HEK293 (cell line): Measurements from ENCODE around the gene C5orf47.

Experiments
- CTCF ChIA-PET: fragments of 350-600 bp; formaldehyde crosslinking; extraction: SDS; loops from one replicate; lab custom pipeline; 2021; ENCODE audit warnings: antibody characterized with exemption; lab: Yijun Ruan, JAX
- POLR2A ChIA-PET: fragments of 300-600 bp; formaldehyde crosslinking; extraction: SDS; loops from one replicate; lab custom pipeline; 2020; ENCODE audit warnings: antibody characterized with exemption, inconsistent platforms; lab: Yijun Ruan, JAX
- H3K27ac ChIP-seq: fragments of 200-500 bp; sonication (Bioruptor generic); 2 replicates; pipeline ENCODE4 v1.5.1; 2014; ENCODE audit warnings: low read depth, low read length, control low read depth, inconsistent platforms; ENCODE audit errors: extremely low read depth
- H3K36me3 ChIP-seq, 2 experiments: fragments of 200-500 bp in 1 of 2; sonication (Bioruptor generic) in 1 of 2; 1 replicate in 1 of 2; 2 replicates in 1 of 2; pipeline ENCODE4 v1.5.1; 2014 to 2017; ENCODE audit warnings: inconsistent platforms in 2 of 2, low read length in 2 of 2; ENCODE audit not compliant: control insufficient read depth in 2 of 2, insufficient read depth in 1 of 2
- H3K4me1 ChIP-seq: fragments of 200-500 bp; sonication (Bioruptor generic); 2 replicates; pipeline ENCODE4 v1.5.1; 2014; ENCODE audit warnings: mild to moderate bottlenecking, low read length, inconsistent platforms; ENCODE audit not compliant: control insufficient read depth, insufficient read depth
- H3K4me3 ChIP-seq: 2 replicates; pipeline ENCODE4 v1.5.1; 2011; ENCODE audit warnings: low read depth, mild to moderate bottlenecking, control low read depth, low read length, moderate library complexity
- H3K9me3 ChIP-seq: fragments of 200-500 bp; sonication (Bioruptor generic); 2 replicates; pipeline ENCODE4 v1.5.1; 2014; ENCODE audit warnings: low read depth, low read length, inconsistent platforms; ENCODE audit not compliant: control insufficient read depth, insufficient read depth
- BCL11A ChIP-seq: fragments of 450-650 bp; formaldehyde crosslinking; IDR thresholded peaks from 2 replicates; pipeline ENCODE4 v1.5.1; 2016; ENCODE audit warnings: low read depth, missing biosample characterization, missing genetic modification characterization
- GFI1B ChIP-seq: fragments of 450-650 bp; formaldehyde crosslinking; IDR thresholded peaks from 2 replicates; pipeline ENCODE4 v1.5.1; 2016; ENCODE audit warnings: missing biosample characterization, missing genetic modification characterization
- HOXA7 ChIP-seq: sonication (generic); formaldehyde crosslinking; IDR thresholded peaks from 2 replicates; pipeline ENCODE4 v1.8.1; 2022; ENCODE audit warnings: missing genetic modification reagents, borderline replicate concordance
- KLF16 ChIP-seq: fragments of 450-650 bp; formaldehyde crosslinking; IDR thresholded peaks from 2 replicates; pipeline ENCODE4 v1.5.1; 2017; ENCODE audit warnings: missing biosample characterization, missing genetic modification characterization
- SCRT1 ChIP-seq: fragments of 450-650 bp; formaldehyde crosslinking; IDR thresholded peaks from 2 replicates; pipeline ENCODE4 v1.5.1; 2016; ENCODE audit warnings: missing biosample characterization, missing genetic modification characterization, borderline replicate concordance
- ZBTB21 ChIP-seq: fragments of 450-650 bp; formaldehyde crosslinking; IDR thresholded peaks from 2 replicates; pipeline ENCODE4 v1.5.1; 2017; ENCODE audit warnings: missing biosample characterization, missing genetic modification characterization
- ZBTB49 ChIP-seq: fragments of 450-650 bp; formaldehyde crosslinking; IDR thresholded peaks from 2 replicates; pipeline ENCODE4 v1.5.1; 2016; ENCODE audit warnings: missing biosample characterization, missing genetic modification characterization, low read depth
- ZFP37 ChIP-seq: fragments of 450-650 bp; formaldehyde crosslinking; IDR thresholded peaks from 2 replicates; pipeline ENCODE4 v1.5.1; 2016; ENCODE audit warnings: missing biosample characterization, missing genetic modification characterization
- ZNF169 ChIP-seq: fragments of 450-650 bp; formaldehyde crosslinking; IDR thresholded peaks from 2 replicates; pipeline ENCODE4 v1.5.1; 2016; ENCODE audit warnings: missing biosample characterization, missing genetic modification characterization
- ZNF214 ChIP-seq: fragments of 450-650 bp; formaldehyde crosslinking; IDR thresholded peaks from 2 replicates; pipeline ENCODE4 v1.5.1; 2017; ENCODE audit warnings: missing biosample characterization, mild to moderate bottlenecking, missing genetic modification characterization, borderline replicate concordance
- ZNF239 ChIP-seq: fragments of 450-650 bp; formaldehyde crosslinking; IDR thresholded peaks from 2 replicates; pipeline ENCODE4 v1.5.1; 2016; ENCODE audit warnings: missing biosample characterization, missing genetic modification characterization
- ZNF266 ChIP-seq: fragments of 450-650 bp; formaldehyde crosslinking; IDR thresholded peaks from 2 replicates; pipeline ENCODE4 v1.5.1; 2016; ENCODE audit warnings: missing biosample characterization, missing genetic modification characterization, low read depth
- ZNF274 ChIP-seq, 2 experiments: fragments of 200-500 bp in 1 of 2; fragments of 450-650 bp in 1 of 2; sonication (Bioruptor generic) in 1 of 2; formaldehyde crosslinking in 1 of 2; IDR thresholded peaks; 2 replicates each; pipeline versions ENCODE4 v1.5.1 to v1.6.1; 2014 to 2016; ENCODE audit warnings: borderline replicate concordance in 1 of 2, inconsistent platforms in 1 of 2, low read length in 1 of 2, missing biosample characterization in 1 of 2, missing genetic modification characterization in 1 of 2
- ZNF350 ChIP-seq: fragments of 450-650 bp; formaldehyde crosslinking; IDR thresholded peaks from 2 replicates; pipeline ENCODE4 v1.5.0; 2017; ENCODE audit warnings: missing biosample characterization, mild to moderate bottlenecking, missing genetic modification characterization
- ZNF366 ChIP-seq: fragments of 450-650 bp; formaldehyde crosslinking; conservative IDR thresholded peaks from 2 replicates; pipeline ENCODE4 v1.5.1; 2016; ENCODE audit warnings: missing biosample characterization, missing genetic modification characterization
- ZNF521 ChIP-seq: fragments of 450-650 bp; formaldehyde crosslinking; IDR thresholded peaks from 2 replicates; pipeline ENCODE4 v1.5.1; 2017; ENCODE audit warnings: missing biosample characterization, mild to moderate bottlenecking, missing genetic modification characterization
- ZNF571 ChIP-seq: fragments of 450-650 bp; formaldehyde crosslinking; IDR thresholded peaks from 2 replicates; pipeline ENCODE4 v1.5.0; 2017; ENCODE audit warnings: missing biosample characterization, missing genetic modification characterization
- ZNF658 ChIP-seq: fragments of 450-650 bp; formaldehyde crosslinking; IDR thresholded peaks from 2 replicates; pipeline ENCODE4; 2016; ENCODE audit warnings: missing biosample characterization, missing genetic modification characterization
- ZNF843 ChIP-seq: fragments of 450-650 bp; formaldehyde crosslinking; IDR thresholded peaks from 2 replicates; pipeline ENCODE4 v1.5.1; 2016; ENCODE audit warnings: missing biosample characterization, missing genetic modification characterization
- TF ChIP-seq, protein P1 (sequence below): fragments of 450-650 bp; formaldehyde crosslinking; IDR thresholded peaks from 2 replicates; pipeline ENCODE4 v1.5.1; 2016; ENCODE audit warnings: missing biosample characterization, missing genetic modification characterization
- TF ChIP-seq, protein P2 (sequence below): fragments of 450-650 bp; formaldehyde crosslinking; IDR thresholded peaks from 2 replicates; pipeline ENCODE4 v1.5.1; 2016; ENCODE audit warnings: missing biosample characterization, missing genetic modification characterization
- TF ChIP-seq, protein P3 (sequence below): fragments of 450-650 bp; formaldehyde crosslinking; IDR thresholded peaks from 2 replicates; pipeline ENCODE4 v1.5.1; 2016; ENCODE audit warnings: missing biosample characterization, missing genetic modification characterization
- TF ChIP-seq, protein P4 (sequence below): fragments of 450-650 bp; formaldehyde crosslinking; IDR thresholded peaks from 2 replicates; pipeline ENCODE4 v1.5.1; 2016; ENCODE audit warnings: missing biosample characterization, missing genetic modification characterization

Gene C5orf47

GRCh38 chr5:174000076-174000475 is 11.1 kb downstream of the C5orf47 start (continued):
- TF ChIP-seq ZNF239: no peak
- TF ChIP-seq ZNF169 (tag by site-specific recombination): no peak
- TF ChIP-seq BCL11A (tag by site-specific recombination): no peak

- ChIA-PET POLR2A (no interaction called here), CTCF (no interaction called here)
- H3K4me1 ChIP-seq: no peaks in the 10 kb centered on the region
- H3K9me3 ChIP-seq: no peaks in the 10 kb centered on the region
- H3K4me3 ChIP-seq: no peak overlapping the region
- TF ChIP-seq ZNF274 (IDR thresholded peaks at IDR 0.05; ENCODE audit: low read length) (no peak), ZNF274 (tag by site-specific recombination; IDR thresholded peaks at IDR 0.05; ENCODE audit: borderline replicate concordance) (no peak), ZNF350 (tag by site-specific recombination) (no peak), HOXA7 (no peak)
- no peaks in the 10 kb centered on the region for H3K36me3 ChIP-seq
- no peak overlapping the region for H3K27ac ChIP-seq
Measured at GRCh38 chr5:174003795-174004194, 14.8 kb downstream of the C5orf47 start.

DNA sequence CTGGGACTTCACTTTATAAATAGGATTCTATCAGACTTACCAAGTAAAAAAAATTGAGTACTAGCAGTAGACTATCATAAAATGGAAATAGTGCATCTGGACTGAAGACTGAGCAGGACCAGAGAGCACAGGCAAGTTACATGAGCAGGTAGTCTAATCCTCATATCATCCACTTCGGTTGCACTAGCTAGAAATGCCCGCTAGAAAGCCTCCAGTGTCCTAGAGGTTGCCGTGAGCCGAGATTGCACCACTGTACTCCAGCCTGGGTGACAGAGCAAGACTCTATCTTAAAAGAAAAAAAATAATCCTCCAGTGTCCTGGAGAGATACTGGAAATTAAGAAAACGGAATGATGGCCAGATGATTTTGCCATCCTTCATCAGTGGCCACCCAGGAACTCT is 20.0 kb downstream of the C5orf47 start:
- no peak overlapping the region for H3K4me3 ChIP-seq
- no peaks in the 10 kb centered on the region for H3K4me1 ChIP-seq
- no peaks in the 10 kb centered on the region for H3K9me3 ChIP-seq
- H3K36me3 ChIP-seq: no peaks in the 10 kb centered on the region
- no peak for TF ChIP-seq ZNF658 (tag by site-specific recombination)
- TF ChIP-seq, protein P1, sequence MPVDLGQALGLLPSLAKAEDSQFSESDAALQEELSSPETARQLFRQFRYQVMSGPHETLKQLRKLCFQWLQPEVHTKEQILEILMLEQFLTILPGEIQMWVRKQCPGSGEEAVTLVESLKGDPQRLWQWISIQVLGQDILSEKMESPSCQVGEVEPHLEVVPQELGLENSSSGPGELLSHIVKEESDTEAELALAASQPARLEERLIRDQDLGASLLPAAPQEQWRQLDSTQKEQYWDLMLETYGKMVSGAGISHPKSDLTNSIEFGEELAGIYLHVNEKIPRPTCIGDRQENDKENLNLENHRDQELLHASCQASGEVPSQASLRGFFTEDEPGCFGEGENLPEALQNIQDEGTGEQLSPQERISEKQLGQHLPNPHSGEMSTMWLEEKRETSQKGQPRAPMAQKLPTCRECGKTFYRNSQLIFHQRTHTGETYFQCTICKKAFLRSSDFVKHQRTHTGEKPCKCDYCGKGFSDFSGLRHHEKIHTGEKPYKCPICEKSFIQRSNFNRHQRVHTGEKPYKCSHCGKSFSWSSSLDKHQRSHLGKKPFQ (tag by site-specific recombination): no peak
- TF ChIP-seq ZNF843 (tag by site-specific recombination): no peak
- no peak for TF ChIP-seq ZFP37 (tag by site-specific recombination)
- TF ChIP-seq KLF16 (tag by site-specific recombination): no peak
- TF ChIP-seq, protein P2, sequence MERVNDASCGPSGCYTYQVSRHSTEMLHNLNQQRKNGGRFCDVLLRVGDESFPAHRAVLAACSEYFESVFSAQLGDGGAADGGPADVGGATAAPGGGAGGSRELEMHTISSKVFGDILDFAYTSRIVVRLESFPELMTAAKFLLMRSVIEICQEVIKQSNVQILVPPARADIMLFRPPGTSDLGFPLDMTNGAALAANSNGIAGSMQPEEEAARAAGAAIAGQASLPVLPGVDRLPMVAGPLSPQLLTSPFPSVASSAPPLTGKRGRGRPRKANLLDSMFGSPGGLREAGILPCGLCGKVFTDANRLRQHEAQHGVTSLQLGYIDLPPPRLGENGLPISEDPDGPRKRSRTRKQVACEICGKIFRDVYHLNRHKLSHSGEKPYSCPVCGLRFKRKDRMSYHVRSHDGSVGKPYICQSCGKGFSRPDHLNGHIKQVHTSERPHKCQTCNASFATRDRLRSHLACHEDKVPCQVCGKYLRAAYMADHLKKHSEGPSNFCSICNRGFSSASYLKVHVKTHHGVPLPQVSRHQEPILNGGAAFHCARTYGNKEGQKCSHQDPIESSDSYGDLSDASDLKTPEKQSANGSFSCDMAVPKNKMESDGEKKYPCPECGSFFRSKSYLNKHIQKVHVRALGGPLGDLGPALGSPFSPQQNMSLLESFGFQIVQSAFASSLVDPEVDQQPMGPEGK (tag by site-specific recombination): no peak
- TF ChIP-seq ZNF571 (tag by site-specific recombination): no peak
- TF ChIP-seq ZNF214 (tag by site-specific recombination): no peak
- TF ChIP-seq ZNF266: no peak
- TF ChIP-seq, protein P3, sequence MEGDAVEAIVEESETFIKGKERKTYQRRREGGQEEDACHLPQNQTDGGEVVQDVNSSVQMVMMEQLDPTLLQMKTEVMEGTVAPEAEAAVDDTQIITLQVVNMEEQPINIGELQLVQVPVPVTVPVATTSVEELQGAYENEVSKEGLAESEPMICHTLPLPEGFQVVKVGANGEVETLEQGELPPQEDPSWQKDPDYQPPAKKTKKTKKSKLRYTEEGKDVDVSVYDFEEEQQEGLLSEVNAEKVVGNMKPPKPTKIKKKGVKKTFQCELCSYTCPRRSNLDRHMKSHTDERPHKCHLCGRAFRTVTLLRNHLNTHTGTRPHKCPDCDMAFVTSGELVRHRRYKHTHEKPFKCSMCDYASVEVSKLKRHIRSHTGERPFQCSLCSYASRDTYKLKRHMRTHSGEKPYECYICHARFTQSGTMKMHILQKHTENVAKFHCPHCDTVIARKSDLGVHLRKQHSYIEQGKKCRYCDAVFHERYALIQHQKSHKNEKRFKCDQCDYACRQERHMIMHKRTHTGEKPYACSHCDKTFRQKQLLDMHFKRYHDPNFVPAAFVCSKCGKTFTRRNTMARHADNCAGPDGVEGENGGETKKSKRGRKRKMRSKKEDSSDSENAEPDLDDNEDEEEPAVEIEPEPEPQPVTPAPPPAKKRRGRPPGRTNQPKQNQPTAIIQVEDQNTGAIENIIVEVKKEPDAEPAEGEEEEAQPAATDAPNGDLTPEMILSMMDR (tag by site-specific recombination): no peak
- no peak for TF ChIP-seq ZBTB21
- TF ChIP-seq HOXA7: no peak
- no peak for TF ChIP-seq SCRT1 (tag by site-specific recombination)
- no peak for TF ChIP-seq ZNF366 (tag by site-specific recombination)
- no peak for TF ChIP-seq GFI1B (tag by site-specific recombination)
- TF ChIP-seq, protein P4, sequence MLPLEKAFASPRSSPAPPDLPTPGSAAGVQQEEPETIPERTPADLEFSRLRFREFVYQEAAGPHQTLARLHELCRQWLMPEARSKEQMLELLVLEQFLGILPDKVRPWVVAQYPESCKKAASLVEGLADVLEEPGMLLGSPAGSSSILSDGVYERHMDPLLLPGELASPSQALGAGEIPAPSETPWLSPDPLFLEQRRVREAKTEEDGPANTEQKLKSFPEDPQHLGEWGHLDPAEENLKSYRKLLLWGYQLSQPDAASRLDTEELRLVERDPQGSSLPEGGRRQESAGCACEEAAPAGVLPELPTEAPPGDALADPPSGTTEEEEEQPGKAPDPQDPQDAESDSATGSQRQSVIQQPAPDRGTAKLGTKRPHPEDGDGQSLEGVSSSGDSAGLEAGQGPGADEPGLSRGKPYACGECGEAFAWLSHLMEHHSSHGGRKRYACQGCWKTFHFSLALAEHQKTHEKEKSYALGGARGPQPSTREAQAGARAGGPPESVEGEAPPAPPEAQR (tag by site-specific recombination): no peak
- no peak for TF ChIP-seq ZNF521 (tag by site-specific recombination)
- no peak for TF ChIP-seq ZBTB49 (tag by site-specific recombination)
- no peak overlapping the region for H3K27ac ChIP-seq
- ChIA-PET POLR2A (interaction anchor here (0.7 kb wide), 1 partner anchor 1402 kb away, joined by 3 read pairs; no protein-coding TSS in a partner anchor), CTCF (no interaction called here)
